Measurements from ENCODE around the gene RPL14. TPM values are rescaled to one million over a fixed set of nuclear protein-coding genes. Genes with fewer than 3 reads are reported as not detected.

Gene RPL14
- total and polyA plus RNA-seq, 2 of the 13 experiments (the other 11 are each of a cell fraction or from before 2014, with no cell fraction given): 502 to 1,291 TPM

- TF ChIP-seq CBX5 (CRISPR knock-in tag; IDR thresholded peaks at IDR 0.05; ENCODE audit: borderline replicate concordance) (no peak), GTF2F1 (IDR thresholded peaks at IDR 0.05; ENCODE audit: low read length) (peak; percentile 66; the same call in 1 of the 2 replicates), ZNF367 (CRISPR knock-in tag; IDR thresholded peaks at IDR 0.05; ENCODE audit: borderline replicate concordance) (peak; percentile 36; the same call in 1 of the 2 replicates), MLLT10 (CRISPR knock-in tag; IDR thresholded peaks at IDR 0.05) (no peak), ZNF614 (CRISPR knock-in tag; IDR thresholded peaks at IDR 0.05; ENCODE audit: borderline replicate concordance) (no peak), MIER3 (CRISPR knock-in tag; IDR thresholded peaks at IDR 0.05; ENCODE audit: borderline replicate concordance) (no peak; the same call in 1 of the 2 replicates), ZBTB20 (CRISPR knock-in tag; IDR thresholded peaks at IDR 0.05; ENCODE audit: borderline replicate concordance, low read depth) (0 out of 2 replicates have a peak, but pooled peaks have one; percentile 59), ZNF670 (CRISPR knock-in tag; IDR thresholded peaks at IDR 0.05; ENCODE audit: borderline replicate concordance) (no peak; the same call in 1 of the 2 replicates), ZNF740 (CRISPR knock-in tag; IDR thresholded peaks at IDR 0.05) (no peak), DNMT3B (CRISPR knock-in tag; conservative IDR thresholded peaks at IDR 0.05) (peak; percentile 82; the same call in 1 of the 2 replicates), HOXA9 (CRISPR knock-in tag; IDR thresholded peaks at IDR 0.05; ENCODE audit: borderline replicate concordance) (peak; percentile 93; the same call in 1 of the 2 replicates), ZNF512 (CRISPR knock-in tag; IDR thresholded peaks at IDR 0.05) (no peak), ZNF468 (CRISPR knock-in tag; IDR thresholded peaks at IDR 0.05) (0 out of 2 replicates have a peak, but pooled peaks have one; percentile 81), ZSCAN22 (CRISPR knock-in tag; IDR thresholded peaks at IDR 0.05) (no peak), SALL1 (CRISPR knock-in tag; IDR thresholded peaks at IDR 0.05) (peak; percentile 91), THYN1 (CRISPR knock-in tag; IDR thresholded peaks at IDR 0.05; ENCODE audit: borderline replicate concordance, low read depth) (no peak), MTA3 (CRISPR knock-in tag; IDR thresholded peaks at IDR 0.05) (no peak), ZNF275 (CRISPR knock-in tag; IDR thresholded peaks at IDR 0.05; ENCODE audit: borderline replicate concordance) (peak; percentile 86; the same call in 1 of the 2 replicates), ZNF451 (CRISPR knock-in tag; IDR thresholded peaks at IDR 0.05) (no peak), ZNF430 (CRISPR knock-in tag; IDR thresholded peaks at IDR 0.05) (no peak), ARNT2 (CRISPR knock-in tag; IDR thresholded peaks at IDR 0.05; ENCODE audit: low read depth) (peak; percentile 83), BRD4 (CRISPR knock-in tag; IDR thresholded peaks at IDR 0.05) (peak; percentile 77), SP140L (CRISPR knock-in tag; IDR thresholded peaks at IDR 0.05; ENCODE audit: borderline replicate concordance) (no peak), ZSCAN31 (CRISPR knock-in tag; IDR thresholded peaks at IDR 0.05; ENCODE audit: low read depth) (no peak), ZNF672 (CRISPR knock-in tag; IDR thresholded peaks at IDR 0.05) (0 out of 2 replicates have a peak, but pooled peaks have one; percentile 37), DDIT3 (CRISPR knock-in tag; IDR thresholded peaks at IDR 0.05) (no peak), SATB2 (CRISPR knock-in tag; IDR thresholded peaks at IDR 0.05) (no peak; the same call in 1 of the 2 replicates), JDP2 (CRISPR knock-in tag; IDR thresholded peaks at IDR 0.05; ENCODE audit: borderline replicate concordance) (no peak)
Measured at GRCh38 chr3:40456940-40457823, at the start of gene RPL14 (continued).
